Osteoblast (primary cell): ENCODE measurements around the gene SF3B2. TPM values are rescaled to one million over a fixed set of nuclear protein-coding genes. Genes with fewer than 3 reads are reported as not detected.

Experiments
- DNase-seq: peaks from one replicate; pipeline ENCODE4 v3.0.0; 2011; ENCODE audit warnings: low spot score, mixed read lengths; ENCODE audit not compliant: insufficient read length; ENCODE audit errors: missing footprints
- H2AFZ ChIP-seq: 2 replicates; pipeline ENCODE4 v1.6.0; 2011; ENCODE audit warnings: mild to moderate bottlenecking, low read length
- H3K27ac ChIP-seq: 2 replicates; pipeline ENCODE4 v1.5.1; 2011; ENCODE audit warnings: mild to moderate bottlenecking, low read depth, low read length, moderate library complexity
- H3K27me3 ChIP-seq: 2 replicates; pipeline ENCODE4 v1.6.0; 2012; ENCODE audit warnings: mild to moderate bottlenecking, control low read depth, inconsistent platforms, low read length, moderate library complexity; ENCODE audit not compliant: insufficient read depth
- H3K36me3 ChIP-seq: 2 replicates; pipeline ENCODE4 v1.5.1; 2011; ENCODE audit warnings: mild to moderate bottlenecking, low read length, control low read depth, moderate library complexity; ENCODE audit not compliant: insufficient read depth
- H3K4me1 ChIP-seq: 2 replicates; pipeline ENCODE4 v1.5.1; 2011; ENCODE audit warnings: mild to moderate bottlenecking, low read length, control low read depth, moderate library complexity; ENCODE audit not compliant: insufficient read depth
- H3K4me2 ChIP-seq: 2 replicates; pipeline ENCODE4 v1.6.0; 2011; ENCODE audit warnings: mild to moderate bottlenecking, low read length; ENCODE audit not compliant: insufficient read depth
- H3K4me3 ChIP-seq: fragments of 200-600 bp; sonication (generic); 3 replicates; pipeline ENCODE4 v1.5.1; 2012; ENCODE audit warnings: mild to moderate bottlenecking, low read length, inconsistent platforms; ENCODE audit not compliant: insufficient read depth
- H3K79me2 ChIP-seq: 2 replicates; pipeline ENCODE4 v1.6.0; 2012; ENCODE audit warnings: mild to moderate bottlenecking, low read length, control low read depth, inconsistent platforms; ENCODE audit not compliant: insufficient read depth
- H3K9me3 ChIP-seq: 2 replicates; pipeline ENCODE4 v1.5.1; 2011; ENCODE audit warnings: low read depth, low read length, control low read depth
- H4K20me1 ChIP-seq: 2 replicates; pipeline ENCODE4 v1.6.0; 2012; ENCODE audit warnings: mild to moderate bottlenecking, low read length, control low read depth; ENCODE audit not compliant: insufficient read depth
- CTCF ChIP-seq: IDR thresholded peaks from 2 replicates; pipeline ENCODE4 v1.5.1; 2011; ENCODE audit warnings: mild to moderate bottlenecking, low read depth, low read length, moderate library complexity; ENCODE audit errors: extremely low read depth
- total RNA-seq: library from RNA; depleted of rRNA; stranded (reverse); fragments of >200 nt; gene quantifications from 2 replicates; pipeline ENCODE4 v1.2.3, GENCODE V29; 2012

The SF3B2 gene
- total RNA-seq, 1 donor: 164 TPM

GRCh38 chr11:66055021-66055420 lies 2.9 kb downstream of the SF3B2 start:
- Histone ChIP-seq H3K4me3 (no peak overlapping the region), H3K9me3 (no peaks in the 10 kb centered on the region), H3K27ac (peak overlapping the region; percentile 52), H3K27me3 (no peaks in the 10 kb centered on the region), H3K79me2 (peaks cover 50% of the 10 kb centered on the region), H3K4me1 (peaks cover 16% of the 10 kb centered on the region), H4K20me1 (peaks cover 10% of the 10 kb centered on the region), H3K36me3 (peaks cover 60% of the 10 kb centered on the region), H3K4me2 (no peak overlapping the region), H2AFZ (no peak overlapping the region)
- TF ChIP-seq CTCF: no peak
- DNase-seq: peak; percentile 88

- peaks cover 16% of the 10 kb centered on the region for H3K4me1 ChIP-seq
- H3K27me3 ChIP-seq: no peaks in the 10 kb centered on the region
- H3K27ac ChIP-seq: peak overlapping the region; percentile 11
- H3K79me2 ChIP-seq: peaks cover 63% of the 10 kb centered on the region
- no peaks in the 10 kb centered on the region for H3K9me3 ChIP-seq
- no peak overlapping the region for H3K4me3 ChIP-seq
- no peak overlapping the region for H3K4me2 ChIP-seq
- no peak overlapping the region for H2AFZ ChIP-seq
- DNase-seq: peak; percentile 46
- peaks cover 75% of the 10 kb centered on the region for H3K36me3 ChIP-seq
- peaks cover 10% of the 10 kb centered on the region for H4K20me1 ChIP-seq
- no peak for TF ChIP-seq CTCF
These were observed 4.3 kb downstream of the SF3B2 start for GRCh38 chr11:66056501-66056900.

- no peak overlapping the region for H3K27ac ChIP-seq
- peaks cover 3% of the 10 kb centered on the region for H3K4me1 ChIP-seq
- H3K4me3 ChIP-seq: no peak overlapping the region
- TF ChIP-seq CTCF: no peak
- peaks cover 2% of the 10 kb centered on the region for H4K20me1 ChIP-seq
- peaks cover 99% of the 10 kb centered on the region for H3K36me3 ChIP-seq
- no peaks in the 10 kb centered on the region for H3K27me3 ChIP-seq
- H2AFZ ChIP-seq: no peak overlapping the region
- peaks cover 61% of the 10 kb centered on the region for H3K79me2 ChIP-seq
- no peaks in the 10 kb centered on the region for H3K9me3 ChIP-seq
- DNase-seq: no peak
- no peak overlapping the region for H3K4me2 ChIP-seq
These were observed 8.0 kb downstream of the SF3B2 start for GRCh38 chr11:66059966-66060680.

GRCh38 chr11:66061268-66061667 lies 9.1 kb downstream of the SF3B2 start:
- Histone ChIP-seq H3K9me3 (no peaks in the 10 kb centered on the region), H3K4me2 (no peak overlapping the region), H2AFZ (no peak overlapping the region), H3K4me3 (no peak overlapping the region), H3K36me3 (peaks cover 99% of the 10 kb centered on the region), H4K20me1 (peaks cover 4% of the 10 kb centered on the region), H3K27me3 (no peaks in the 10 kb centered on the region), H3K27ac (no peak overlapping the region), H3K79me2 (peaks cover 58% of the 10 kb centered on the region), H3K4me1 (no peaks in the 10 kb centered on the region)
- TF ChIP-seq CTCF: no peak
- no peak for DNase-seq
